Esophagus mucosa (tissue), 1 donor: ENCODE results near the gene ARHGAP31. TPM values are rescaled to one million over a fixed set of nuclear protein-coding genes. Genes with fewer than 3 reads are reported as not detected.

ENCODE experiments used
- ATAC-seq: fragments of 200-7000 bp; cut with Tn5 transposase; one replicate; pipeline ENCODE4 v1.9.1; 2020
- total RNA-seq: library from RNA; stranded (reverse); gene quantifications from one replicate; pipeline ENCODE4 v1.2.4, GENCODE V29; 2023
- donor health status: DM: yes; HTN: yes; CAD: no.

Gene ARHGAP31
- total RNA-seq, 1 donor from 2014 or later = 4.3 TPM

- ATAC-seq = no peak
Measured at GRCh38 chr3:119444590-119444989, 150.4 kb downstream of the ARHGAP31 start.

GRCh38 chr3:119453822-119454221, 159.6 kb downstream of the ARHGAP31 start:
- no peak for ATAC-seq

GRCh38 chr3:119456469-119456868, 162.3 kb downstream of the ARHGAP31 start:
- no peak for ATAC-seq

- no peak for ATAC-seq
Measured at GRCh38 chr3:119457246-119457645, 163.1 kb downstream of the ARHGAP31 start.

GRCh38 chr3:119463171-119464169, 169.3 kb downstream of the ARHGAP31 start, which contains the start of gene TMEM39A:
TSS of gene TMEM39A (minus strand) at chr3:119463615. CDS start at chr3:119462074, 1,541 bp downstream.
- ATAC-seq = peak; percentile 99

- ATAC-seq = no peak
Measured at GRCh38 chr3:119468041-119468440, 173.9 kb downstream of the ARHGAP31 start.

- ATAC-seq = no peak
Measured at GRCh38 chr3:119469418-119470189, 175.4 kb downstream of the ARHGAP31 start.

Other genes starting within 250 kb of the ARHGAP31 start
- gene TEX55, start 148.2 kb upstream of the ARHGAP31 start, total RNA-seq = not detected
- 0.96 TPM for gene UPK1B, start 120.8 kb upstream of the ARHGAP31 start, total RNA-seq
- gene B4GALT4, start 53.5 kb upstream of the ARHGAP31 start, total RNA-seq = 15.8 TPM
- gene TMEM39A, start 169.2 kb downstream of the ARHGAP31 start, total RNA-seq = 13.1 TPM
- 9.0 TPM for gene POGLUT1, start 174.6 kb downstream of the ARHGAP31 start, total RNA-seq
- 90.3 TPM for gene TIMMDC1, start 204.2 kb downstream of the ARHGAP31 start, total RNA-seq